GM21515 (cell line): ENCODE results near the gene CNOT3.
"Not testable (repeated sequence)": the region's sequence is repeated elsewhere in the genome, so short reads cannot be mapped to it uniquely, and the experiment has no call there.

Experiments used
- ATAC-seq: cut with Tn5 transposase; IDR thresholded peaks from one replicate; pipeline ENCODE4 v1.9.1; 2021; ENCODE audit not compliant: unreplicated experiment

Gene CNOT3

GRCh38 chr19:54137699-54138488, at the start of gene CNOT3:
Gene CNOT3, plus strand, starts transcription at chr19:54137762. Its CDS starts 5,217 bp downstream, at chr19:54142979.
- ATAC-seq = no peak

- no peak for ATAC-seq
Observed at GRCh38 chr19:54094426-54095000, 43.0 kb upstream of the CNOT3 start.

- no peak for ATAC-seq
Observed at GRCh38 chr19:54095136-54095858, 42.3 kb upstream of the CNOT3 start.

GRCh38 chr19:54095859-54096616, 41.5 kb upstream of the CNOT3 start:
- not testable (repeated sequence) for ATAC-seq

- no peak for ATAC-seq
Observed at GRCh38 chr19:54096617-54097106, 40.9 kb upstream of the CNOT3 start.

- ATAC-seq = no peak
Observed at GRCh38 chr19:54099190-54099902, 38.2 kb upstream of the CNOT3 start.

GRCh38 chr19:54099903-54100255, 37.7 kb upstream of the CNOT3 start:
- not testable (repeated sequence) for ATAC-seq

- ATAC-seq = no peak
Observed at GRCh38 chr19:54100561-54100960, 37.0 kb upstream of the CNOT3 start, which contains the start of gene OSCAR. Gene OSCAR, minus strand, starts transcription at chr19:54100803. Its CDS starts 11 bp downstream, at chr19:54100792.

- ATAC-seq = peak; percentile 92
Observed at GRCh38 chr19:54102421-54103169, 35.0 kb upstream of the CNOT3 start, which contains the start of gene NDUFA3. Gene NDUFA3, plus strand, starts transcription at chr19:54102855. Its CDS starts 24 bp downstream, at chr19:54102879.

GRCh38 chr19:54104998-54105715, 32.4 kb upstream of the CNOT3 start:
- ATAC-seq = no peak

- no peak for ATAC-seq
Observed at GRCh38 chr19:54105796-54106195, 31.8 kb upstream of the CNOT3 start.

- no peak for ATAC-seq
Observed at GRCh38 chr19:54106716-54107115, 30.8 kb upstream of the CNOT3 start.

- ATAC-seq = no peak
Observed at GRCh38 chr19:54107876-54108490, 29.6 kb upstream of the CNOT3 start.

- ATAC-seq = no peak
Observed at GRCh38 chr19:54108496-54108895, 29.1 kb upstream of the CNOT3 start.

- no peak for ATAC-seq
Observed at GRCh38 chr19:54109651-54110050, 27.9 kb upstream of the CNOT3 start.

- no peak for ATAC-seq
Observed at GRCh38 chr19:54114340-54115108, 23.0 kb upstream of the CNOT3 start.
